SK-N-DZ (cell line): ENCODE measurements around the gene NRXN2.

ENCODE experiments used
- DNase-seq: peaks from one replicate; pipeline ENCODE4 v3.0.0-alpha.2; 2015; ENCODE audit warnings: low spot score

Gene NRXN2

DNA sequence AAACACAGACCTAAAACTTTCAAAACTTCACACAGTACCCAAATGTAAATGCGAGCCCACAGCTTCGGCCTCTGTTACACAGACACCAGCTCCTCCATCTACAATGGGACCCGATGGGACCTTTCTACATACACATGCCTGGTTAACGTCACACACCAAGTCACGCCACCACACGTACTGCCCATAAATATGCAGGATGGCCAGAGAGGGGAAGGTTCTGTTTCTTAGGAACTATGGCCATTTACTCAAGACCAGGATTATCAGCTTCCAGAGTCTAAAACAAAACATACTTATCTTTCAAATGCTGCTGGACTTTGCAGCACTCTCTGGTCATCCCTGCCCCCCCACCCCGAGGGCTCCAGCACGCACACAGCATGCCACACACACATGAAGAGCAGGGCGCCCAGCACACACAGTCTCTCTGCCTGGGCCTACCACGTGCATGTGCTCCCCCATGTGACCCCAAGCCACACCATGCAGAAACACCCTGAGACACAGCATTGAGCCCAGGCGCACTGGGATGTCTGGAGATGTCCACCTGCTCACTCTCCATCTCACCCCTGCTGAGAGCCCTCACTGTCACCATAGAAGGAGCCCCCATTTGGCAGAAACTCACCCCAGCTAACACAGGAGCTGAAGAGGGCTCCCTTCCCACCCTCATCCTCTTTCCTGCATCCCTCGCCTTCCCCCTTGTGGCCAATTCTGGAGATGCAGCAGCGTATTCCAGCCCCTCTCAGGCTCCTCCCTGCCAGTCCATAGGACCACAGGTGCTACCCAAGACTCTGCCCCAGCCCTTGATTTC is 70.2 kb downstream of the NRXN2 start:
- peak; percentile 84 for DNase-seq

- peak; percentile 48 for DNase-seq
Measured at GRCh38 chr11:64650923-64651523, 72.0 kb downstream of the NRXN2 start.

DNA sequence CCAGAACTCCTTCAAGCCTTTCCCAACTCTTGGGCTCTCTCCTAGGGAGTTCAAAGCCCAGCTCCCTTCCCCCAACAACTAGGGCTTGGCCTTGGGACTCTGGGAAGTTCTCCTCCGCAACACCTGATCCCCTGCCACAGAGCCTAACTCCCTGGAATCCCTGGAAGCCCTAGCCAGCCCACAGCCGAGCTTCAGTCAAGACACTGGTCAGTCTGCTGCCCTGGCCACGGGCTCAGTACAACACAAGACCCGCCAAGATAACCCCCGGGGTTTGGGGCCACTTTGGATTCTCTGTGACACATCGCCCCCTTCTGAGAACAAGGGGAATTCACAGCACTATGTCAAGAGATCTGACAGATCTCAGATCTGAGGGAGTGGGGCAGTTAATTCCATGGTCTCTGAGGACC is 73.7 kb downstream of the NRXN2 start:
- DNase-seq = peak; percentile 50

DNA sequence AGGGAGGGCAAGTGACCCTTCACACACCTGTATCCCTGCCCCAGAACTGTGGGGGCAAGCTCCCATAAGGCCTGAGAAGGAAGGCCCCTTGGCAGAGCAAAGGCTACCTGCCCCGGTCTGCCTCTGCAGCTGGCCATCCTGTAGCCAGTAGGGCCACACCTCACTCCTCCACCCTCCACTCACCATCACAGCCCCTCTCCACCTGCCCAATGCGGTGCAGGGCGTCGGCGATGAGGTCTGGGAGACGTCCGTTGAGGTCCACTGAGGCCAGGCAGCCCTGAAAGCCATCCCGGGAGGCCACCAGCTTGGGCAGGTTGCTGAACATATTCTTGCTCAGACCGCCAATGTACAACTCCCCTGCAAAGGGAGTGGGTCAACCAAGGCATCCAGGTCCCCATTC is 74.4 kb downstream of the NRXN2 start:
- DNase-seq = no peak

DNA sequence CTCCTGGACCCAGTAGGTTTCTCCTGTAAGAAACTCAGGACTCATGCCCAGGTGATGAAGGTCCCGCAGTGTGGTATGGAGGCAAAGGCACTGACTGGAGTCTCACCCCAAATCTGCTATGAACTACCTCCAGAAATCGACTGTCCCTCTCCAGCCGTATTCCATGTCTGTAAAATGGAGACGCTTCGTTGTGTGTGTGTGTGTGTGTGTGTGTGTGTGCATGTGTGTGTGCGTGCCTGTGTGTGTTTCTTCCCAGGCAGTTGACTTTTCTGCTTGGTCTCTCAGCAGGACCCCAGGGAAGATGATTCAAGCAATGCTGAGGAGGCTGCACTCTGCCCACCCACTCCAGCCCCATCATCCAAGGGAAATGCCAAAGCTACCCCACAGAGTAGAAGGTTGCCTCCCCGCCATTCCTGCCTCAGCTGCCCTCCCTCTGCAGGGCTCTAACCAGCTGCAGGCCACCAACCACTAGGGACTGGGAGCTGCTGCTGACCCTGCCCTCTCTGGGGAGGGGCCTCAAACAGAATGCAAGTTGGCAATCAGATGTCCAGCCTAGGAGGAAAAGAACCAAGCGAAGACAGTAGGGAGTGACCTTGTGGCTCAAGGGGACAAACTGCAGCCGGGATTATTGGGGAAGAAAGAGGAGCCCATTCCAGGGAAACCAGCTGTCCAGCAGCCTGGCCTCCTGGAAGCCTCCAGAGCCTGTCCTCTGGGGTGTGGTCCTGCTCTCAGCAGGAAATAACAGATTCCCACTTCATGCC is 75.8 kb downstream of the NRXN2 start:
- no peak for DNase-seq

GRCh38 chr11:64644647-64645275 is 78.2 kb downstream of the NRXN2 start:
- peak; percentile 49 for DNase-seq

GRCh38 chr11:64643920-64644646 is 78.9 kb downstream of the NRXN2 start:
- DNase-seq = no peak

DNA sequence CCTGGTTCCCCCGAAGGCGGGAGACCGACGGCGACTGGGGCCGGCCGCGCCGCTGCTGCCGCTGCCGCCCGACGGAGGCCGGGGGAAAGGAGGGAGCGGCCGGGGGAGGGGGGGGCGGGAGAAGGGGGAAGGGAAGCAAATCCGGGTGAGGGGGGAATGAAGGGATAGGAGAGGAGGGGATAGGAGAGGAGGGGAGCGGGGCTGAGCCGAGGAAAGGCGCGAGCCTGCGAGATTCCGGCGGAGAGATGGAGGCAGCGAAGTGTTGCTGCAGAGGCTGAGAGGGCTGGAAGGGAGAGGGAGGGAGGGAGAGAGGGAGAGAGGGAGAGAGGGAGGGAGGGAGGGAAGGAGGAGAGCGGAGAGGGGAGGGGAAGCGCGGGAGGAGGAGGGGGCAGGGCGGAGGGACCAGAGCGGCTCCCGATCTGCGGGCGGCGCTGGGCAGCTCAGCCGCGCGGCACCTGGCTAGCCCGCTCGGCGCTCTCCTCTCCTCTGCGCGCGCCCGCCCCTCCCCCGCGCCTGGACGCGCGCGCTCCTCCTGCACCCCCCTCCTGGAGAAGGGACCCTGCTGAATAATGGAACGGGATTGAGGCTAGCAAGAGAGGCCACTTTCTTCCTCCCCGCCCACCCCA is 79.6 kb downstream of the NRXN2 start:
- peak; percentile 64 for DNase-seq

DNA sequence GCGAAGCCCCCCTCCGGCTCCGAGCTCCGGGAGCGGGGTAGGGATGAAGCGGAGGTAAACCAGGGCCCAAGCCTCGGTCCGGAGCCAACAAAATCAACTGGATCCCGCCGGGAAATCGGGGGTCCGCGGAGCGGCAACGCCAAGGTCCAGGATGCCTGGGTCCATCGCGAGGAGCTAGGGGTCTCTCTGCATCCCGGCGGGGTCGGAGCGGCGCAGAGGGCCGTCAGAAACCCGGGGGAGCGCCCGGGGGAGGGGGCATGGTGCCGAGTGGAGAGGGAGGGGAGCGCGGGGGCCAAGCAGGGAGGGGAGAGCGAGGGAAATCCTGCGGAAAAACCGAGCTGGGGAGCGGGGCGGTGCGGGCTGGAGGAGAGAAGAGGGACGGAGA is 80.1 kb downstream of the NRXN2 start:
- DNase-seq = no peak

DNA sequence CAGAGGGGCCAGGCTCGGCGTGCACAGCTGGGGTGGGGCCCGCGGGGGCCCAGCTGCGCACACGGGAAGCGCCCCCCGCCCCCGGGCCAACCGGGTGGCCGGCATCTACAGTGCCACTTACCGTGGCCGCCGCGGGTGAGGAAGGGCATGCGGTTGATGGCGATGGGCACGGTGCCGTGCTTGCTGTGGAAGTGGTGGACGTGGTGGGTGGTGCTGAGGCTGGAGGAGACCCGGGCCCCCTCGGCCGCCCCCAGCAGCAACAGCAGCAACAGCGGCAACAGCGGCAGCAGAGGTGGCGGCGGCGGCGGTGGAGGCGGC is 80.6 kb downstream of the NRXN2 start:
- DNase-seq = no peak

GRCh38 chr11:64641596-64642417 is 81.2 kb downstream of the NRXN2 start:
- no peak for DNase-seq

GRCh38 chr11:64639885-64640284 is 83.1 kb downstream of the NRXN2 start:
- DNase-seq = no peak

GRCh38 chr11:64638829-64639228 is 84.2 kb downstream of the NRXN2 start:
- no peak for DNase-seq

DNA sequence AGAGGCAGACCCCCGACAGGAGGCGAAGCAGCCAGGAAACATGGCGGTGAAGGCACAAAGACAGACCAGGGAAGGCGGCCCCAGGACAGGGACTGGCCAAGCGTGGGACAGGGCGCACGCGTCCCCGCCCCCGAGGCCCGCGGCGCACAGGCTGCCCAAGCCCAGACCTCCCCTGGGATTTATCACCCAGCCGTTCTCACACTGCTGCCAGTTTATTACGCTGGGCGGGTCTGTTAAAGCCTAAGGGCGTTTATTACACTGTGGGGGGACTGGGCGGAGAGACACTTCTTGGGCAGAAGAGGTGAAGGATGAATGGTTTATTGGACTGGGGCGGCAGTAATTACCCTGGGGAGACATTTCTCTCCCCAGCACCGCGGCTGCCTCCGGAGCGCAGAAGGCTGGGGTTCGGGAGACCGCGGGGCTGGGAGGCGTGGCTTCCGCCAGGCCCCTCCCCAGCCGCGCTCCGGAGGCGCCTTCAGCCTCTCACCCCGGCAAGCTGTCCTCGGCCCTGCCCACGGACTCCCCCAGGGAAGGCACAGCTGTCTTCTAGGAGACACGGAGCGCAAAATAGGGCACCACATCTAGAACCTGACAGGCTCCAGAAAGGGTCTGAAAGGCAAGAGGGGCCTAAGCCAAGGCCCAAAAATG is 84.9 kb downstream of the NRXN2 start:
- DNase-seq = peak; percentile 86

- peak; percentile 52 for DNase-seq
Measured at GRCh38 chr11:64637334-64638017, 85.5 kb downstream of the NRXN2 start.

DNA sequence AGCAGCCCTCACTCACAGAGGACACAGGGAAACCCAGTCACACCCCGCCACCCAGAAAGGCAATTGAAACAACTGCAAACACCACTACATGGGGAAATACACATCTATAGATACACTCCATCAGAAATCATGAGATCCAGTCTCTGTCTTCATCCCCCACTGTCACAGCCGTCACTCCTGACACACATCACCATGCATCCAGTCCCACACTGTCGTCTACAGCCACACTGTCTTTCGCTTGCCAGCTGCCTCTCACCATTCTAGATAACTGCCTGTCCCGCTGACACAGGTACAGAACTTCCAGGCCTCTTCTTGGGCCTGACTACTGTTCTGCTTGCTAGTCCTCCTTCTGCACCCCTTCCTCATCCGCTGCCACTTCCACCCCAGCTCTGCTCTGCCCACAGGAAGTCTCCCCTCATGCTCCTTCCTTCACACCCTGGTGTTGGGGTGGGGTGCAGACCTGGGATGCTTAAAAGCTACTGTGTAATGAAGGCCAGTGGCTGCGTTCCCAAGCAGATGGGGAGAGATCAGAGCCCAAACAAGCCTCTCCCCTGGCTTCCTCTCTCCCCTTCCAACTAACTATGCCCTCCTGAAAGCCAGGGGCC is 89.3 kb downstream of the NRXN2 start:
- DNase-seq = no peak

GRCh38 chr11:64632654-64633053 is 90.3 kb downstream of the NRXN2 start:
- DNase-seq = no peak

DNA sequence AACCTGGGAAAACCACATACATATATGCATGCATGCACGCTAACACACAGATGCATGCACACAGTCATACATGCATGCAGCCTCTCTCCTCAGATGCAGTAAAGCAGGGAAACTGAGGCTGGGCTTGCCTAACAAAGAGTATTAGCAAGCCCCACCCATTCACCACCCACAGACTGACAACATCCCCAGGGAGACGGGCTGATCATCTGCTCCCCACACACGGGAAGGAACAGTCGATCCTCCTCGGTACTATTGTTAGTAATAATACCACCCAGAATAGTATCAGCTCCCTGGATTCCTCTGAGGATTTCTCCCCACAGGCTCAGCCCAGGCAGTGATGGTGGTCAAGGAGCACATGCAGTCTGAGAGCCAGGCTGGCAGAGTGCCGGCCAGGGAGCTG is 90.8 kb downstream of the NRXN2 start:
- no peak for DNase-seq

DNA sequence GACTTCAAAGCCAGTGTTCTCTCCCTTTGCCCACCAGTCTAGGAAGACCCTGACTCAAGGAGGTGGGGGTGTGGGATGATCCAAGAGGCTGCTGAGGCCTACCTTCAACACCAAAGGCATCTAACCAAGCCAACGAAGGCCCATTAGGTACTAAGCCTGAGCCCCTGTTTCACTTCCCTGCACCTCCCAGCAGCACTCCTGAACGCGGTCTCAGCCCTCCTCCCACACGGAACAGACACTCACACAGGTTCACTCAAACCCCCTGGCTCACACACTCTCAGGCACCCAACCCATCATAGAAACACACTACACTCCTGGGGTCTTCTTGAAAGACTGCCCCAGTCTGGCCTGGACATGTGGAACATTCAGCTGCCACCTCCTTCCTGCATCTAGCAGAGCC is 91.3 kb downstream of the NRXN2 start:
- DNase-seq = no peak
